PFSK-1 (cell line): ENCODE measurements around the gene CERS6.

Experiments
- POLR2AphosphoS5 ChIP-seq: IDR thresholded peaks from 2 replicates; pipeline ENCODE4 v1.6.1; 2012; ENCODE audit warnings: low read depth, mild to moderate bottlenecking, control low read depth, low read length, moderate library complexity
- REST ChIP-seq, 2 experiments: IDR thresholded peaks; 2 replicates each; pipeline versions ENCODE4 v1.6.1 to v1.8.0; 2011 to 2012; ENCODE audit warnings: low read depth in 2 of 2, low read length in 2 of 2, control low read depth in 1 of 2, inconsistent platforms in 1 of 2, mild to moderate bottlenecking in 1 of 2, moderate library complexity in 1 of 2; ENCODE audit not compliant: insufficient read depth in 1 of 2
- TAF1 ChIP-seq: IDR thresholded peaks from 2 replicates; pipeline ENCODE4 v1.6.1; 2012; ENCODE audit warnings: low read length, control low read depth, borderline replicate concordance; ENCODE audit not compliant: insufficient read depth

DNA sequence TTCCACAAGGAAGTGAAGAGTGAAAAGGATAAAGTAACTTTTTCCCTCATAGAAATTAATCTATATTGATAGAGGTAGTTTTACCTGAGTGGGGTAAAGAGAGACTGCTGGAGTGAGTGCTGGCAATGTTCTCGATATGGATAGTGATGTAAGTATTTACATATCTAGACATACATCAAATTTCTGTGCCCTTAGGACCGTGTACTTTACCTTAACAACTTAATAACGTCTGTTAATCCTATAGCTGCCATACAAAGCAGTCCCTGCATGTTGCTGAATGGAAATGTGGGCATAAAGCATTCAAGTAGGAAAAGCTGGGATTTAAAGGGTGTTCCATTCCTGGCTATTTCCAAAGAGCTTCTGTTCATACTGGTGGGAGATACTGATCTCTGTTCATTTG is 184.0 kb downstream of the CERS6 start:
- TF ChIP-seq REST (IDR thresholded peaks at IDR 0.05; ENCODE audit: insufficient read depth in 1 of 2, low read depth in 2 of 2, low read length in 2 of 2), result no peak
- TF ChIP-seq POLR2AphosphoS5, result no peak
- TF ChIP-seq TAF1, result no peak
